Activated T-helper 1 cell treated with anti-CD3 and anti-CD28 coated beads, Interleukin-12 subunit alpha, Interleukin-12 subunit beta, Interleukin-2, Interleukin-4 antibody, amounts not matched to agents 30 ng/mL and 10 ng/mL and 1 ng/mL, durations not matched to agents 14 hours and 24 hours and 36 hours (primary cell): ENCODE measurements around the gene RBM14. TPM values are rescaled to one million over a fixed set of nuclear protein-coding genes. Genes with fewer than 3 reads are reported as not detected.
"Not testable (repeated sequence)": the region's sequence is repeated elsewhere in the genome, so short reads cannot be mapped to it uniquely, and the experiment has no call there.

ENCODE experiments used
- DNase-seq: peaks from one replicate; pipeline ENCODE4 v3.0.0; 2021; ENCODE audit warnings: low spot score
- H3K27ac Mint-ChIP-seq: one replicate; pipeline ENCODE4 v1.8.0; 2021; ENCODE audit warnings: mild to moderate bottlenecking, mixed read lengths
- H3K27me3 Mint-ChIP-seq: one replicate; pipeline ENCODE4 v1.8.0; 2022; ENCODE audit warnings: mild to moderate bottlenecking, moderate library complexity, mixed read lengths; ENCODE audit not compliant: insufficient read depth
- H3K36me3 Mint-ChIP-seq: one replicate; pipeline ENCODE4 v1.8.0; 2021; ENCODE audit warnings: low read depth, mixed read lengths
- H3K4me1 Mint-ChIP-seq: one replicate; pipeline ENCODE4 v1.8.0; 2021; ENCODE audit warnings: low read depth, mixed read lengths
- H3K4me3 Mint-ChIP-seq: one replicate; pipeline ENCODE4 v1.8.0; 2021; ENCODE audit warnings: mild to moderate bottlenecking, moderate library complexity, mixed read lengths
- H3K9me3 Mint-ChIP-seq: one replicate; pipeline ENCODE4 v1.8.0; 2021; ENCODE audit warnings: mixed read lengths
- intact Hi-C: fragments of 100-400 bp; cut with micrococcal nuclease; formaldehyde crosslinking; loops from one replicate; pipeline ENCODE4 v1.15.1; 2024
- total RNA-seq: library from RNA; stranded (reverse); gene quantifications from 2 replicates; pipeline ENCODE4 v1.2.3, GENCODE V29; 2022

Gene RBM14
- total RNA-seq, 1 donor from 2014 or later: 198 TPM

GRCh38 chr11:66586136-66586535 lies 30.3 kb upstream of the RBM14 start:
- Mint-ChIP-seq H3K27ac (no peak overlapping the region), H3K4me1 (peaks cover under 1% of the 10 kb centered on the region), H3K36me3 (peaks cover 3% of the 10 kb centered on the region), H3K4me3 (no peak overlapping the region), H3K9me3 (peaks cover 9% of the 10 kb centered on the region), H3K27me3 (peaks cover 2% of the 10 kb centered on the region)
- DNase-seq: no peak
- intact Hi-C loops: no loop called here

DNA sequence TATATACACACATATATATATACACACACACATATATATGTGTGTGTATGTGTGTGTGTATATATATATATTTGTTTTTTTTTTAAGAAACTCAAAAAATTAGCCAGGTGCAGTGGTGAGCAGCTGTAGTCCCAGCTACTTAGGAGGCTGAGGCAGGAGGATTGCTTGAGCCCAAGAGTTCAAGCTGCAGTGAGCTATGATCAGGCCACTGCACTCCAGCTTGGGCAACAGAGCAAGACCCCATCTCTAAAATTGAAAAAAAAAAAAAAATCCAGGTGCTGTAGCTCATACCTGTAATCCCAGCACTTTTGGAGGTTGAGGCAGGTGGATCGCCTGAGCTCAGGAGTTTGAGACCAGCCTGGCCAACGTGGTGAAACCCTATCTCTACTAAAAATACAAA lies 27.1 kb upstream of the RBM14 start:
- intact Hi-C loops, H3K9me3 Mint-ChIP-seq, H3K4me3 Mint-ChIP-seq, H3K27ac Mint-ChIP-seq, DNase-seq, H3K27me3 Mint-ChIP-seq, H3K36me3 Mint-ChIP-seq: not testable (repeated sequence)
- peaks cover 17% of the 10 kb centered on the region for H3K4me1 Mint-ChIP-seq

DNA sequence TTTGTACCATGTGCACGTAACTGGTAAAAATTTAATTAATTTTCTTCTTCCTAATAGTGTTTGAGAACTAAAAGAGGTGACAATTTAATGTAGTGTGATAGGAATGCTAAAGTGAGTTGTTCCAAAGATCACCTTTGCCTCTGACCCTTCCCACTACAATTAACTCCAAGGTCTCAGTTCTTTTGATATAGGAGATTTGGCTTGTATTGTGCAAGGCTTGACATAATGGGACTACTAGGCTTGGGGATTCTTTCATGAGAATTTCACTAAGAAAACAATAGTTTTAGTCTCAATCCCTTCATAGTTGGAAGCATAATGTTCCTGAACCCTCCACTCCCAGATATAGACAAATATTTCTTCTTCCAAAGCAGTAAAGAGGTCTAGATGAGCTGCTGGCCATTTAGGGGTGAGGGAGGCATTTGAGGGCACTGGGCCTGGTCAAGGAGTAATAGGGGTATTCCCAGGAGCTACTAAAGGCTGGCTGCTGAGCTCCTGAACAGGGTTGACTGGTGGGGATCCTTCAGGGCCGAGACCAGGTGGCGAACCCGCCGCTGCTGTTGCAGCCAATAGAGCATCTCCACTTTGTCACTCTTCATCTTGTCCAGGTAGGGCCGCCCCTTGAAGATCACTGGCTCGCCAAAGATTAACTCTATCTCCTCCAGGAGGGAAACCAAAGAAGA lies 26.3 kb upstream of the RBM14 start:
- Mint-ChIP-seq H3K27me3 (no peaks in the 10 kb centered on the region), H3K9me3 (no peaks in the 10 kb centered on the region), H3K4me1 (peaks cover 24% of the 10 kb centered on the region), H3K27ac (no peak overlapping the region), H3K36me3 (peaks cover 3% of the 10 kb centered on the region), H3K4me3 (no peak overlapping the region)
- DNase-seq: no peak
- intact Hi-C loops: no loop called here

DNA sequence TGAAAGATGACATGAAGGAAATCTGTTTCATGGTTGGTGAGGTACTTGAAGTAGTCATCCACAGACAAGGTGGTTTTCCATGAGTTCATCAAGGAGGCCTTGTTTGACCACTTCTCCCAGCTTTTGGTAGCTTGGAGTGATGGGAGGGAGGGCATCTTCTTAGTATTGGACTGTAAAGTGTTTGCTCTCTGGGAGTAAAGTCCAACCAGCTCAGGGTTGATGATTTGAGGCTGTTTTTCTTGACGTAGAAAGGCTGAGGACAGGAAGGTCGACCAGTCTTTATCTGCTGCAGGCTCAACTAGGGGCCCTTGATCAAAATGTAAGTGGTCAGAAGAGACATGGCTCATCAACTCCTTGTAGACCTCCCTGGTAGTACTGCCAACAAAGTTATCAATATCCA lies 25.3 kb upstream of the RBM14 start:
- peaks cover 30% of the 10 kb centered on the region for H3K4me1 Mint-ChIP-seq
- no peak for DNase-seq
- no peak overlapping the region for H3K27ac Mint-ChIP-seq
- H3K36me3 Mint-ChIP-seq: peaks cover 3% of the 10 kb centered on the region
- H3K27me3 Mint-ChIP-seq: no peaks in the 10 kb centered on the region
- intact Hi-C loops: no loop called here
- no peak overlapping the region for H3K4me3 Mint-ChIP-seq
- H3K9me3 Mint-ChIP-seq: no peaks in the 10 kb centered on the region

DNA sequence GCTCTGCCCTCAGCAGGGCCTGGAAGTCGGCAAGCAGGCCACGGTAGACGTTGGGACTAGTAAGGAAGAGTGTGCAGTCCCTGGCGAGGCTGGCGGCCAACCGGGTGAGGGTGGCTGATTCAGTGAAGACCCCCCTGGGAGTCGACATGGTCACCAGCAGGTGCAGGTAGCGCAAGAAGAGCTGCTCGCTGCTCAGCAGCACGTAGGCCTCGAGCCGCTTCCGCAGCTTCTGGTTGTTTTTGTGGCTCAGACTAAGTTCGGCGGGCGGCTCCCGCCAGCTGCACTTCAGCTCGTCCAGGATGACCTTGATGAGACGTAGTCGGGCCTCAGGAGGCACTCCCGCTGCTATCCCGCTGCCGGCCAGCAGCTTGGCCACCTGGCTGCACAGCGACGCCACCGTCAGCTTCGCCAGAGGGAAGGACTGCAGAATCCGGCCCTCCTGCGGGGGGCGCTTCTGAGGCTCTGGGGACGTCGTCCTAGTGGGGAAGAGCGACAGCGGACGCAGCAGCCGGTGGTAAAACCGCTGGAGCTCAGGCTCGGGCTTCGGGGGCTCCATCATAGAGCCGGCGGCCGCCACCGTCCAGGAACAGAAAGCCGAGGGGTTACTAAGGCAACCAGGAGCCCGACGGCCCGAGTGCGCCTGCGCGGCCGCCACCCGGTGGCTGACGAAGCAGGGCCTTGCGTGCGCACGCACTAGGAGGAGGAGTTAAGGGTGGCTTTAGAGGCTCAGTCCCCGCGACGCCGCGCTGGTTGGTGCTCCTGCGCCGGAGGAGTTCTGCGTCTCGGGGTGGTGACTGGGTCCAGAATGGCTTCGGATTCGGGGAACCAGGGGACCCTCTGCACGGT lies 23.8 kb upstream of the RBM14 start, which contains the start of the genes CCDC87 and CCS:
Gene CCDC87, minus strand, starts transcription at position 607 of the 846 bp plus-strand sequence. Its CDS starts 48 bp downstream, at position 559.
Gene CCS, plus strand, starts transcription at position 729 of the 846 bp plus-strand sequence. Its CDS starts 77 bp downstream, at position 806.
- peaks cover 3% of the 10 kb centered on the region for H3K36me3 Mint-ChIP-seq
- peak within 1 kb of the TSS; percentile 97 for H3K27ac Mint-ChIP-seq
- intact Hi-C loops: loop anchor here (1.0 to 2.0 kb wide), 6 partner anchors 24 to 250 kb away; partner anchors contain the start of genes ACTN3, RBM14, RBM4 and RCE1
- no peaks in the 10 kb centered on the region for H3K27me3 Mint-ChIP-seq
- DNase-seq: peak; percentile 96
- H3K4me3 Mint-ChIP-seq: peak within 1 kb of the TSS; percentile 100
- peaks cover 30% of the 10 kb centered on the region for H3K4me1 Mint-ChIP-seq
- no peaks in the 10 kb centered on the region for H3K9me3 Mint-ChIP-seq

DNA sequence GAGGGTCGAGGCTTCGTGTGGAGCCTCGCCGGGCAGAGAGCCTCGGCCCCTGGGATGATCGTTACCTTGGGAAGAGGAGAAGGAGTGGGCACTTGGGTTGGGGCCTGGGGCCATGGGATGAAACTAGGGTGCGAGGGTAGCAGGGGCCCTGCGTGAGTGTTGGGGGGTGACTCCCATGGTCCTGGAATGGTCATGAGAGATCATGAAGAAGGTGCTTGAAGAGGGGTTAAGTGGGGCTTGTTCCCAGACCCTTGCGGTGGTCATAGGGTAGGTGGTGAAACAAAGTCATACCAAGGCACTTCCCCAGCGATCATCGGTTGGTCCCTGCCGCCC lies 23.2 kb upstream of the RBM14 start:
- no peaks in the 10 kb centered on the region for H3K9me3 Mint-ChIP-seq
- peaks cover 30% of the 10 kb centered on the region for H3K4me1 Mint-ChIP-seq
- no peak for DNase-seq

GRCh38 chr11:66593650-66594049 lies 22.8 kb upstream of the RBM14 start:
- H3K27ac Mint-ChIP-seq: peak overlapping the region; percentile 97

More for the DNA sequence above, 23.2 kb upstream of the RBM14 start:
- peak overlapping the region; percentile 100 for H3K4me3 Mint-ChIP-seq
- peaks cover 3% of the 10 kb centered on the region for H3K36me3 Mint-ChIP-seq
- intact Hi-C loops: loop anchor here (1.0 to 2.0 kb wide), 6 partner anchors 23 to 250 kb away; partner anchors contain the start of genes ACTN3, RBM14, RBM4 and RCE1
- peak overlapping the region; percentile 97 for H3K27ac Mint-ChIP-seq
- no peaks in the 10 kb centered on the region for H3K27me3 Mint-ChIP-seq

DNA sequence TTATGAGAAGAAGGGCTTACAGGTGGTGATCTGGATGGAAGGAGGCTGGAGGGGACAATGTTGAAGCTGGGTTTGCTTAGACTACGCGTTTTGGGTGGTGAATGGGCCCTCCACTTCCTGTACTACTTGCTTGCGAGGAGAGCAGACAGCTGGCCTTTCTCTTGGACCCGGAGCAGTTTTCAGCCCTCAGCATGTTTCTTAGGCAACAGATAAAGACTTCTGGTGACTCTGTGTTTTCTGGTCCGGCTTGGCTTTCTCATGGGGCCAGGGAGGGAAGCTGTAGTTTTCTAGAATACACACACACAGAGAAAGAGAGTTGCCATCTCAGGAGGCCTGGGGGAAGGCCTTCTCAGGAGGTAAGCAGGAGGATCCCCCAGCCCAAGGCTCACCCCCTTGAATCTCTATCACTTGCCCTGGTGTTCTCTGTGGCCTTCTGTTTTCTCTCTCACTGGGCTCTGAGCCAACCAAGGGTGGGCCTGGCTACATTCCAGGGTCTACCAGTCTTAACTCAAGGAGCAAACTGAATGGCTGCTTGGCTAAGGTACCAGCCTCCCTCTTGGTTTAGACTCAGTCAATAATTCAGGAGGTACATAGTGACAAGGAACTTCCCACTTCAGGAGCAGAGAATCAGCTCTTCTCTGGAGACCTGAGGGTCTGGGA lies 21.1 kb upstream of the RBM14 start:
- H3K9me3 Mint-ChIP-seq: no peaks in the 10 kb centered on the region
- H3K36me3 Mint-ChIP-seq: peaks cover 4% of the 10 kb centered on the region
- intact Hi-C loops: no loop called here
- peak overlapping the region; percentile 68 for H3K27ac Mint-ChIP-seq
- H3K4me1 Mint-ChIP-seq: peaks cover 30% of the 10 kb centered on the region
- no peaks in the 10 kb centered on the region for H3K27me3 Mint-ChIP-seq
- peak overlapping the region; percentile 72 for H3K4me3 Mint-ChIP-seq
- no peak for DNase-seq

More at GRCh38 chr11:66593650-66594049, 22.8 kb upstream of the RBM14 start:
- H3K4me1 Mint-ChIP-seq: peaks cover 30% of the 10 kb centered on the region
- no peak for DNase-seq
- peaks cover 3% of the 10 kb centered on the region for H3K36me3 Mint-ChIP-seq
- H3K4me3 Mint-ChIP-seq: peak overlapping the region; percentile 100
- intact Hi-C loops: loop anchor here (1.0 to 2.0 kb wide), 6 partner anchors 23 to 249 kb away; partner anchors contain the start of genes ACTN3, RBM14, RBM4 and RCE1
- no peaks in the 10 kb centered on the region for H3K9me3 Mint-ChIP-seq
- no peaks in the 10 kb centered on the region for H3K27me3 Mint-ChIP-seq

- Mint-ChIP-seq H3K36me3 (peaks cover 9% of the 10 kb centered on the region), H3K9me3 (no peaks in the 10 kb centered on the region), H3K4me3 (no peak overlapping the region), H3K4me1 (peaks cover 13% of the 10 kb centered on the region), H3K27me3 (no peaks in the 10 kb centered on the region), H3K27ac (no peak overlapping the region)
- no peak for DNase-seq
- intact Hi-C loops: no loop called here
Observed at GRCh38 chr11:66598993-66599392, 17.4 kb upstream of the RBM14 start.

GRCh38 chr11:66600219-66600618 lies 16.2 kb upstream of the RBM14 start:
- Mint-ChIP-seq H3K36me3 (peaks cover 17% of the 10 kb centered on the region), H3K4me3 (no peak overlapping the region), H3K27me3 (no peaks in the 10 kb centered on the region), H3K4me1 (peaks cover 6% of the 10 kb centered on the region), H3K9me3 (no peaks in the 10 kb centered on the region), H3K27ac (no peak overlapping the region)
- DNase-seq: no peak
- intact Hi-C loops: no loop called here

- Mint-ChIP-seq H3K4me1 (peaks cover under 1% of the 10 kb centered on the region), H3K27ac (no peak overlapping the region), H3K27me3 (no peaks in the 10 kb centered on the region), H3K9me3 (no peaks in the 10 kb centered on the region), H3K4me3 (no peak overlapping the region), H3K36me3 (peaks cover 17% of the 10 kb centered on the region)
- no peak for DNase-seq
- intact Hi-C loops: no loop called here
Observed at GRCh38 chr11:66600631-66601233, 15.7 kb upstream of the RBM14 start.

- Mint-ChIP-seq H3K9me3 (no peaks in the 10 kb centered on the region), H3K27me3 (no peaks in the 10 kb centered on the region), H3K27ac (no peak overlapping the region), H3K4me3 (no peak overlapping the region), H3K4me1 (no peaks in the 10 kb centered on the region), H3K36me3 (peaks cover 17% of the 10 kb centered on the region)
- intact Hi-C loops: no loop called here
- no peak for DNase-seq
Observed at GRCh38 chr11:66603072-66603471, 13.4 kb upstream of the RBM14 start.
